ENCODE measurements around the gene GGA2. TPM values are rescaled to one million over a fixed set of nuclear protein-coding genes. Genes with fewer than 3 reads are reported as not detected.

GGA2 gene
- polyA plus RNA-seq, 2 donors, result 12.6 to 15.9 TPM

DNA sequence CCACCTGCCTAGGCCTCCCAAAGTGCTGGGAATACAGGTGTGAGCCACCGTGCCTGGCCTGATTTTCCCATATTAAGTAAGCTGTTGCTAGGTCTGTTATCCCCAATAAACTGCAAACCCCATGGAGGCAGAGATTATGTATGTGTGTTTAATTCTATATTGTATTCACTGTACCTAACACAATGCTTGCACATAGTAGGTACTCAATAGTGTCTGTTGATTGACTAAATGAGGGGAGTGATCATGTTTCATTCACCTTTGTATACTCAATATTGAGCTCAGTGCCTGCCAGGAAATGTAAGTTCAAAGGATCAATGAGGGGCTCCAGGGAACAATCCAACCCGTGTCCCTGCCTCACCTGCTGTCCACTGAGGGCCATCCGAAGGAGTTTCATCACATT lies 14.6 kb upstream of the GGA2 start:
- Histone ChIP-seq H3K9me3 (ENCODE audit: control insufficient read depth in 2 of 2, insufficient read depth in 1 of 2, low read depth in 1 of 2, low read length in 1 of 2) (no peaks in the 10 kb centered on the region), H3K4me1 (ENCODE audit: control insufficient read depth in 2 of 2, insufficient read depth in 2 of 2, low read length in 1 of 2) (no peaks in the 10 kb centered on the region), H3K27ac (ENCODE audit: low read depth in 2 of 2, low read length in 1 of 2) (no peak overlapping the region), H3K36me3 (ENCODE audit: control insufficient read depth in 2 of 2, insufficient read depth in 2 of 2, low read length in 1 of 2) (peaks cover 16 to 29% of the 10 kb centered on the region in 2 donors), H3K27me3 (ENCODE audit: control insufficient read depth in 1 of 2, insufficient read depth in 2 of 2, low read length in 2 of 2) (no peaks in the 10 kb centered on the region), H3K4me3 (ENCODE audit: low read depth in 1 of 2, low read length in 2 of 2) (no peak overlapping the region)
- WGBS, 2 donors, result 88 to 93% methylated on average over 3 of the region's 3 CpGs

DNA sequence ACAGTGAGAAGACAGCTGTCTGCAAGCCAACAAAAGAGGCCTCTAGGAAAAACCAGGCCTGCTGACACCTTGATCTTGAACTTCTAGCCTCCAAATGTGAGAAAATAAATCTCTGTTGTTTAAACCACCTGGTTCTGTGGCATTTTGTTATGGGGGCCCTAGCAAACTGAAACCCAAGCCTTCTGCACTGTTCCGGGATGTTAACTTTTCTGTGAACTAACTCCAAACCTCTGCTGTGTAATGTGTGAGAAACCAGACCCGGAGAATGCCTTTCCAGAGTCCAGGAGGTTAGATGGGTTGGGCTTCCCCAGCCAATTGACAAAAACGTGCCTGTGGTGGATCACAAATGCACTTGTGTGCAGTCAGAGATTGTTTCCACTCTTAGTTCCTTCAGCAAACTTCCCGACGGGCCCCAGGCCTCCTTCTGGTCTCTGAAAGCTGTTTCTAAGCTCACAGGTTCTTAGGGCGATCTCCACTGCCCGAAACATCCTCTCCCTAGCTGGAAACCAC lies 13.6 kb upstream of the GGA2 start:
- Histone ChIP-seq H3K4me1 (ENCODE audit: control insufficient read depth in 2 of 2, insufficient read depth in 2 of 2, low read length in 1 of 2) (no peaks in the 10 kb centered on the region), H3K9me3 (ENCODE audit: control insufficient read depth in 2 of 2, insufficient read depth in 1 of 2, low read depth in 1 of 2, low read length in 1 of 2) (no peaks in the 10 kb centered on the region), H3K27ac (ENCODE audit: low read depth in 2 of 2, low read length in 1 of 2) (no peak overlapping the region), H3K36me3 (ENCODE audit: control insufficient read depth in 2 of 2, insufficient read depth in 2 of 2, low read length in 1 of 2) (peaks cover 10 to 25% of the 10 kb centered on the region in 2 donors), H3K27me3 (ENCODE audit: control insufficient read depth in 1 of 2, insufficient read depth in 2 of 2, low read length in 2 of 2) (no peaks in the 10 kb centered on the region), H3K4me3 (ENCODE audit: low read depth in 1 of 2, low read length in 2 of 2) (no peak overlapping the region)
- 90 to 92% methylated on average over 7 of the region's 7 CpGs for WGBS, 2 donors

DNA sequence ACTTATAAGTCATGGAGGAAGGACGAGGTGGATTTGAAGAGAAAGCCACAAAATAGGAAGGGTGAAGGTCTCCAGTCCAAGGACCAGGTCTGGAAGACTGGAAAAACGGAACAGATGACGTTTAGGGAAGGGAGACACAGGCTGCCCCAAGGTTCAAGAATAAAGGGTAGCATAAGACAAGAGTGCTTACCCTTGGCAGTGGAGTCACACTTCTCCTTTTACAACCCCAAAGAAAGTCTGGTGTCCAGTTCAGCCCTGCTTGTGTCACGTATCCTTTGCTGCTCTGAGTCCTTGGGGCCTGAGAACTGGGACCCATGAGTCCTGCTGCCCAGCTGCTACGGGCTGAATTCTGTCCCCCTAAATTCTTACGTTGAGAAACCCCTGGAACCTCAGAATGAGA lies 13.0 kb upstream of the GGA2 start:
- no peak overlapping the region for H3K4me3 ChIP-seq (ENCODE audit: low read depth in 1 of 2, low read length in 2 of 2)
- H3K27ac ChIP-seq (ENCODE audit: low read depth in 2 of 2, low read length in 1 of 2), result no peak overlapping the region
- H3K27me3 ChIP-seq (ENCODE audit: control insufficient read depth in 1 of 2, insufficient read depth in 2 of 2, low read length in 2 of 2), result no peaks in the 10 kb centered on the region
- no peaks in the 10 kb centered on the region for H3K9me3 ChIP-seq (ENCODE audit: control insufficient read depth in 2 of 2, insufficient read depth in 1 of 2, low read depth in 1 of 2, low read length in 1 of 2)
- H3K4me1 ChIP-seq (ENCODE audit: control insufficient read depth in 2 of 2, insufficient read depth in 2 of 2, low read length in 1 of 2), result no peaks in the 10 kb centered on the region
- H3K36me3 ChIP-seq (ENCODE audit: control insufficient read depth in 2 of 2, insufficient read depth in 2 of 2, low read length in 1 of 2), result peaks cover 10 to 22% of the 10 kb centered on the region in 2 donors
- WGBS, 2 donors, result 94 to 96% methylated on average over 6 of the region's 6 CpGs

DNA sequence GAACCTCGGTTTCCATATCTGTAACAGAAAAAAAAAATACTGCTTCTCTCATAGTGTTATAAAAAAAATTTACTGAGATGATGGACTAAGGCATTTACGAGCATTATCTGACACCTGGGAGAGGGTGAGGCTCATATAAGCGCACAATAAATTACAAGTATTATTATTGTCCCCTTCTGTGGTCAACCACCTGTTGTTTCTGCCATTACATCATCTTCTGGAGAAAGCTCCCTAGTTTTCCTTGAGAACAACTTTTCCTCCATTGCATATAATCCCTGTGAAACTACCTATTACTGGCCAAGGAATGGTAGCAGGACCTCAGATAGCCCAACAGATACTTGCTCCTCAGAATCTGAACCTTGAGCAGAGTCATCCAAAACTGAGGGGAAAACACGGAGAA lies 11.7 kb upstream of the GGA2 start:
- Histone ChIP-seq H3K9me3 (ENCODE audit: control insufficient read depth in 2 of 2, insufficient read depth in 1 of 2, low read depth in 1 of 2, low read length in 1 of 2) (no peaks in the 10 kb centered on the region), H3K27me3 (ENCODE audit: control insufficient read depth in 1 of 2, insufficient read depth in 2 of 2, low read length in 2 of 2) (no peaks in the 10 kb centered on the region), H3K4me1 (ENCODE audit: control insufficient read depth in 2 of 2, insufficient read depth in 2 of 2, low read length in 1 of 2) (no peaks in the 10 kb centered on the region), H3K4me3 (ENCODE audit: low read depth in 1 of 2, low read length in 2 of 2) (no peak overlapping the region), H3K27ac (ENCODE audit: low read depth in 2 of 2, low read length in 1 of 2) (no peak overlapping the region), H3K36me3 (ENCODE audit: control insufficient read depth in 2 of 2, insufficient read depth in 2 of 2, low read length in 1 of 2) (peaks cover 6 to 17% of the 10 kb centered on the region in 2 donors)
- 94 to 96% methylated on average over 4 of the region's 4 CpGs for WGBS, 2 donors

DNA sequence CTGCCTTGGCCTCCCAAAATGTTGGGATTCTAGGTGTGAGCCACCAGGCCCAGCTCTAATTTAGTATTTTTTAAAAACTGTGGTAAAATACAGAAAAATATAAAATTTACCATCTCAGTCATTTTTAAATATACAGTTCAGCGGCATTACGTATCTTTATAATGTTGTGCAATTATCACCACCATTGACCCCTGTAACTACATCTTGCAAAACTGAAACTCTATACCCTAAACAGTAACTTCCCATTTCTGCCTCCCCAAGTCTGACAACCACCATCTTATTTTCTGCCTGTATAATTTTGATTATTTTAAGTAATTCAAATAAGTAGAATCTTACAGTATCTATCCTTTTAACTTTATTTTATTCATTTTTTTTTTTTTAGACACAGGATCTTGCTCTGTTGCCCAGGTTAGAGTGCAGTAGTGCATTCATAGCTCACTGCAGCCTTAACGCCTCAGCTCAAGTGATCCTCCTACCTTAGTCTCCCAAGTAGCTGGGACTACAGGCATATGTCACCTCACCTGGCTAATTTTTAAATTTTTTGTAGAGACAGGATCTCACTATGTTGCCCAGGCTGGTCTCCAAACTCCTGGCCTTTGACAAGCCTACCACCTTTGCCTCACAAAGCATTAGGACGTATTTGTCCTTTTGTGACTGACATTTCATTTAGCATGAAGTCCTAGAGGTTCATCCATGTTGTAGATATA lies 10.9 kb upstream of the GGA2 start:
- Histone ChIP-seq H3K36me3 (ENCODE audit: control insufficient read depth in 2 of 2, insufficient read depth in 2 of 2, low read length in 1 of 2) (peaks cover 6 to 17% of the 10 kb centered on the region in 2 donors), H3K9me3 (ENCODE audit: control insufficient read depth in 2 of 2, insufficient read depth in 1 of 2, low read depth in 1 of 2, low read length in 1 of 2) (no peaks in the 10 kb centered on the region), H3K27ac (ENCODE audit: low read depth in 2 of 2, low read length in 1 of 2) (no peak overlapping the region), H3K4me3 (ENCODE audit: low read depth in 1 of 2, low read length in 2 of 2) (no peak overlapping the region), H3K27me3 (ENCODE audit: control insufficient read depth in 1 of 2, insufficient read depth in 2 of 2, low read length in 2 of 2) (no peaks in the 10 kb centered on the region), H3K4me1 (ENCODE audit: control insufficient read depth in 2 of 2, insufficient read depth in 2 of 2, low read length in 1 of 2) (no peaks in the 10 kb centered on the region)
- WGBS, 2 donors, result 73 to 87% methylated on average over 4 of the region's 4 CpGs

DNA sequence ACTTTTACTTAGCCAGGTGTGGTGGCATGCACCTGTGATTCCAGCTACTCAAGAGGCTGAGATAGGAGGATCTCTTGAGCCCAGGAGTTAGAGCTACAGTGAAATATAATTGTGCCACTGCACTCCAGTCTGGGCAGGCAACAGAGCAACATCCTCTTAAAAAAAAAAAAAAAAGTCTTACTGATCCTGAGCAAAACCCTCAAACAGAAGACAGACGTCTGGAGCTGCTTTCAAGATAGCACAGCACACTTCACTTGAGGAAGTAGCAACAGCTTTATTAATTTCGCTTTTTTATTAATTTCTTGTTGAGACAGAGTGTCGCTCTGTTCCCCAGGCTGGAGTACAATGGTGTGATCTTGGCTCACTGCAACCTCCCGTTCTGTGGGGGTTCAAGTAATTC lies 10.2 kb upstream of the GGA2 start:
- Histone ChIP-seq H3K27ac (ENCODE audit: low read depth in 2 of 2, low read length in 1 of 2) (no peak overlapping the region), H3K27me3 (ENCODE audit: control insufficient read depth in 1 of 2, insufficient read depth in 2 of 2, low read length in 2 of 2) (no peaks in the 10 kb centered on the region), H3K4me3 (ENCODE audit: low read depth in 1 of 2, low read length in 2 of 2) (no peak overlapping the region), H3K4me1 (ENCODE audit: control insufficient read depth in 2 of 2, insufficient read depth in 2 of 2, low read length in 1 of 2) (no peaks in the 10 kb centered on the region), H3K9me3 (ENCODE audit: control insufficient read depth in 2 of 2, insufficient read depth in 1 of 2, low read depth in 1 of 2, low read length in 1 of 2) (no peaks in the 10 kb centered on the region), H3K36me3 (ENCODE audit: control insufficient read depth in 2 of 2, insufficient read depth in 2 of 2, low read length in 1 of 2) (peaks cover 6 to 16% of the 10 kb centered on the region in 2 donors)
- 84 to 91% methylated on average over 4 of the region's 4 CpGs for WGBS, 2 donors

DNA sequence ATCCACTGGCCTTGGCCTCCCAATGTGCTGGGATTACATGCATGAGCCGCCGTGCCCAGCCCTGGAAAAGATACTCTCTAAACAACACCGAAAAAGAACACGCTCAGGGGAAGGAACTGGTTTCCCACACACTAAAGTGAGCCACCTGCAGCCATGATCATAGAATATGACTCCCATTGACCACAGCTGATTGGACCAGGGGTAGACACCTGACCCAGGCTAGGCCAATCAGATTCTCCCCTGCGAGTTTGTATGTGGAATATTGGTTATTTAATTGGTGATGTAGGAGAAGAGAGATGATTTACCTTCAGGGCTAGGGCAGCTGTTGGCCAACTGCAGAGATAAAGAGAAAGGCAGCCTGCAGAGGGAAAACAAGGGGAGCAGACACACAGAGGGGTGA lies 9.0 kb upstream of the GGA2 start:
- H3K36me3 ChIP-seq (ENCODE audit: control insufficient read depth in 2 of 2, insufficient read depth in 2 of 2, low read length in 1 of 2), result peaks cover 6 to 10% of the 10 kb centered on the region in 2 donors
- 95 to 96% methylated on average over 5 of the region's 5 CpGs for WGBS, 2 donors
- H3K4me1 ChIP-seq (ENCODE audit: control insufficient read depth in 2 of 2, insufficient read depth in 2 of 2, low read length in 1 of 2), result no peaks in the 10 kb centered on the region
- H3K9me3 ChIP-seq (ENCODE audit: control insufficient read depth in 2 of 2, insufficient read depth in 1 of 2, low read depth in 1 of 2, low read length in 1 of 2), result no peaks in the 10 kb centered on the region
- no peaks in the 10 kb centered on the region for H3K27me3 ChIP-seq (ENCODE audit: control insufficient read depth in 1 of 2, insufficient read depth in 2 of 2, low read length in 2 of 2)
- H3K27ac ChIP-seq (ENCODE audit: low read depth in 2 of 2, low read length in 1 of 2), result no peak overlapping the region
- H3K4me3 ChIP-seq (ENCODE audit: low read depth in 1 of 2, low read length in 2 of 2), result no peak overlapping the region

DNA sequence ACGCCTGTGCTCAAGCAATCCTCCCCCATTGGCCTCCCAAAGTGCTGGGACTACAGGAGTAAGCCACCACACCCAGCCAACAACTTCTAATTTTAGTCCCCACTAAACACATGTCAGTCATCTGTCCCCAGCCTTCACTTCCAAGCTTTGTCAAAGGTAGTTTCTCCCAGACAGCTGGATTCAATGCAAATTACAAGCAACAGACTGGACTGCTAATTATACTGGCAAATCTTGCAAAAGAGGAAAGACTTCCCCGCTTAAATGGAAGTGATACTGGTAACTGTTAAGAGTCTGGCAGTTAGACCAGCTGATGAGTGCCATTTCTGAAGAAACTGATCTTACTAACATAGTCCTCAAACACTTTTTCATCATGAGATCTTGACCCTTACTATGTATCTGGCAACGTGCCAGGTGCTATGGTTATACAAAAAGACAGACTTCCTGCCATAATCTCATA lies 8.2 kb upstream of the GGA2 start:
- Histone ChIP-seq H3K4me3 (ENCODE audit: low read depth in 1 of 2, low read length in 2 of 2) (no peak overlapping the region), H3K9me3 (ENCODE audit: control insufficient read depth in 2 of 2, insufficient read depth in 1 of 2, low read depth in 1 of 2, low read length in 1 of 2) (no peaks in the 10 kb centered on the region), H3K27me3 (ENCODE audit: control insufficient read depth in 1 of 2, insufficient read depth in 2 of 2, low read length in 2 of 2) (no peaks in the 10 kb centered on the region), H3K27ac (ENCODE audit: low read depth in 2 of 2, low read length in 1 of 2) (no peak overlapping the region), H3K36me3 (ENCODE audit: control insufficient read depth in 2 of 2, insufficient read depth in 2 of 2, low read length in 1 of 2) (peaks cover 6% of the 10 kb centered on the region in 2 donors), H3K4me1 (ENCODE audit: control insufficient read depth in 2 of 2, insufficient read depth in 2 of 2, low read length in 1 of 2) (no peaks in the 10 kb centered on the region)
- 57 to 69% methylated on average over 3 of the region's 3 CpGs for WGBS, 2 donors

DNA sequence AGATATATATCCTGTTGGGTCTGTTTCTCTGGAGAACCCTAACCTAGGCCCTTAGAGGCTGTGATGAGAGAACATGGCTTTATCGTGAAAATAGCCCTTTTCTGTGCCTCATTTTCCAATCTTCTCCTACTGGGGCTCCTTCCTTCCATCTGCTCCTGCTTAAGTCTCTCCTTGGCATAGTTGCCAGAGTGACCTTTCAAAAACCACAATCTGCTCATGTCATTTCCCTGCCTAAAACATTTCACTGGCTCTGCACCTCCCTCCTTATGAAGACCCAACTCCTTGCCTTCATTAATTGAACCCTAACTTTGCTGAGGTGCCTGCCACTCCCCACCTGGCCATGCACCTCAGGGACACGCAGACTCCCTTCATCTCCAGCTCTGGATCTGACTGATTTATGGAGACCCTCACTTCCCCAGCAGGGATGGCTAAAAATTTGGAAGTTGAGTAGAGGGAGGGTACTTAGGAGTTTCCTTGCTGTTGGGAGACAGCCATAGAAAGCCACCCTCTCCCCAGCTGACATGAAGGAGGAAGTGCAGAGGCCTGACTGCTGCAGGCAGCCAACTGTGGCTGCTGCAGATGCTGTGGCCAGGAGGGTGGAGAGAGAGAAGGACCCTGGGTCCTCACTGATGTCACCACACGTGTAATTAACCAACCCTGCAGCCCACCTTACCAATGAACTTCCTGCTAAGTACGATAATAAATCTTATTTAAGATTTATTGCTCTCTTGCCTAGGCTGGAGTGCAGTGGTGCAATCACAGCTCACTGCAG lies 6.3 kb upstream of the GGA2 start:
- Histone ChIP-seq H3K9me3 (ENCODE audit: control insufficient read depth in 2 of 2, insufficient read depth in 1 of 2, low read depth in 1 of 2, low read length in 1 of 2) (no peaks in the 10 kb centered on the region), H3K4me3 (ENCODE audit: low read depth in 1 of 2, low read length in 2 of 2) (no peak overlapping the region), H3K36me3 (ENCODE audit: control insufficient read depth in 2 of 2, insufficient read depth in 2 of 2, low read length in 1 of 2) (peaks cover 0 to 3% of the 10 kb centered on the region in 2 donors), H3K27ac (ENCODE audit: low read depth in 2 of 2, low read length in 1 of 2) (no peak overlapping the region), H3K27me3 (ENCODE audit: control insufficient read depth in 1 of 2, insufficient read depth in 2 of 2, low read length in 2 of 2) (no peaks in the 10 kb centered on the region), H3K4me1 (ENCODE audit: control insufficient read depth in 2 of 2, insufficient read depth in 2 of 2, low read length in 1 of 2) (no peaks in the 10 kb centered on the region)
- 81 to 86% methylated on average over 4 of the region's 4 CpGs for WGBS, 2 donors
